Suprapubic skin (tissue), 4 donors: ENCODE measurements around the gene LANCL1. TPM values are rescaled to one million over a fixed set of nuclear protein-coding genes. Genes with fewer than 3 reads are reported as not detected.

ENCODE experiments used
- DNase-seq, 2 donors: peaks; one replicate each; pipeline ENCODE4 v3.0.0-alpha.2; 2019; ENCODE audit warnings: low spot score in 2 of 2
- H3K27ac ChIP-seq: fragments of 200-600 bp; sonication (generic); one replicate; pipeline ENCODE4 v1.5.1; 2019
- H3K27me3 ChIP-seq: fragments of 200-600 bp; sonication (generic); one replicate; pipeline ENCODE4 v1.5.1; 2019
- H3K36me3 ChIP-seq: fragments of 200-600 bp; sonication (generic); one replicate; pipeline ENCODE4 v1.5.1; 2019
- H3K4me1 ChIP-seq: fragments of 200-600 bp; sonication (generic); one replicate; pipeline ENCODE4 v1.5.1; 2019
- H3K4me3 ChIP-seq: fragments of 200-600 bp; sonication (generic); one replicate; pipeline ENCODE4 v1.5.1; 2019; ENCODE audit warnings: mild to moderate bottlenecking
- H3K9me3 ChIP-seq: fragments of 200-600 bp; sonication (generic); one replicate; pipeline ENCODE4 v1.5.1; 2019
- EP300 ChIP-seq: sonication (generic); formaldehyde crosslinking; IDR thresholded peaks from one replicate; pipeline ENCODE4 v1.6.1; 2017; ENCODE audit warnings: antibody characterized with exemption
- POLR2A ChIP-seq, 2 donors: fragments of 450-650 bp; IDR thresholded peaks; one replicate each; pipeline ENCODE4 v1.6.1; 2017; ENCODE audit warnings: antibody characterized with exemption in 2 of 2, mild to moderate bottlenecking in 2 of 2, moderate library complexity in 2 of 2
- POLR2AphosphoS5 ChIP-seq, 3 donors: sonication (generic); formaldehyde crosslinking; IDR thresholded peaks; one replicate each; pipeline ENCODE4 v1.6.1; 2017; ENCODE audit warnings: antibody characterized with exemption in 3 of 3
- WGBS: methylation state at CpG from one replicate; pipeline ENCODE4 v1.1.5; 2018; 5-methylcytosine and 5-hydroxymethylcytosine counted together
- total RNA-seq, 4 donors: library from RNA; depleted of rRNA; stranded (reverse); fragments of >200 nt; gene quantifications; one replicate each; pipeline ENCODE4 v1.1.0, GENCODE V29; 2016
- TF ChIP-seq, protein P1 (sequence below), 2 donors: fragments of 200-600 bp in 1 of 2; fragments of 450-650 bp in 1 of 2; sonication (generic) in 1 of 2; IDR thresholded peaks; one replicate each; pipeline ENCODE4 v1.5.1; 2016 to 2019; ENCODE audit warnings: antibody characterized with exemption in 2 of 2, mild to moderate bottlenecking in 1 of 2, moderate library complexity in 1 of 2

Gene LANCL1
- total RNA-seq, 4 donors from 2014 or later, result 40.3 to 61.8 (median 53.7) TPM

DNA sequence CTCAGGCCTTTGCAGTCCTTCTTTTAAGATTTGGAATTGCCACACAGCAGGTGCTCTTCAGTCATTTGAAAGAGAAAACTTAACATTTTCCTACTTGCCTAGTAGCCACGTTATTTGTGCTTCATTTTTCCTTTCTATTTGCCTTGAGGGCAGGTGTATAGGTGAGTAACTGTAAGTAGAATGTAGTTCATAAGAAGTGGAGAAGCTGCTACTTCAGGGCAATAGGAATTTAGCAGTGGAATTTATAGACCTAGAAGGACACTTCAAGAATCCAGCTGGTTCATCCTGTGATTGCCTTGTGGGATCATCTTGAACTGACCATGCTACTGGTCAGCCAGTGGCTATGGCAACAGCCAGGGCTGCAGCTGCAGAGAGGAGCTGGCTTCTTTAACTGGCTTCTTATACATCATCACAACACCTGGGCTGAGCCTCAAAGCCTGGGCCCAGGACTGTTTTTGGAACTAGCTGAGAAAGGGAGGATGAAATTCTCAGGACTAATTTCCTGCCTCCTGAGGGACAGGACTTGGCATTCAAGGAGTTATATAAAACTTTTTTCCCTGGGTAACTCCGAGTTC lies 5.1 kb upstream of the LANCL1 start:
- Histone ChIP-seq H3K36me3 (no peaks in the 10 kb centered on the region), H3K27ac (no peak overlapping the region), H3K4me1 (peaks cover 9% of the 10 kb centered on the region), H3K4me3 (no peak overlapping the region), H3K27me3 (no peaks in the 10 kb centered on the region), H3K9me3 (no peaks in the 10 kb centered on the region)
- 15% methylated on average over 2 of the region's 2 CpGs for WGBS
- TF ChIP-seq POLR2AphosphoS5 (IDR thresholded peaks at IDR 0.05) (no peak), EP300 (no peak), POLR2A (IDR thresholded peaks at IDR 0.05) (no peak)
- TF ChIP-seq, protein P1, sequence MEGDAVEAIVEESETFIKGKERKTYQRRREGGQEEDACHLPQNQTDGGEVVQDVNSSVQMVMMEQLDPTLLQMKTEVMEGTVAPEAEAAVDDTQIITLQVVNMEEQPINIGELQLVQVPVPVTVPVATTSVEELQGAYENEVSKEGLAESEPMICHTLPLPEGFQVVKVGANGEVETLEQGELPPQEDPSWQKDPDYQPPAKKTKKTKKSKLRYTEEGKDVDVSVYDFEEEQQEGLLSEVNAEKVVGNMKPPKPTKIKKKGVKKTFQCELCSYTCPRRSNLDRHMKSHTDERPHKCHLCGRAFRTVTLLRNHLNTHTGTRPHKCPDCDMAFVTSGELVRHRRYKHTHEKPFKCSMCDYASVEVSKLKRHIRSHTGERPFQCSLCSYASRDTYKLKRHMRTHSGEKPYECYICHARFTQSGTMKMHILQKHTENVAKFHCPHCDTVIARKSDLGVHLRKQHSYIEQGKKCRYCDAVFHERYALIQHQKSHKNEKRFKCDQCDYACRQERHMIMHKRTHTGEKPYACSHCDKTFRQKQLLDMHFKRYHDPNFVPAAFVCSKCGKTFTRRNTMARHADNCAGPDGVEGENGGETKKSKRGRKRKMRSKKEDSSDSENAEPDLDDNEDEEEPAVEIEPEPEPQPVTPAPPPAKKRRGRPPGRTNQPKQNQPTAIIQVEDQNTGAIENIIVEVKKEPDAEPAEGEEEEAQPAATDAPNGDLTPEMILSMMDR (IDR thresholded peaks at IDR 0.05), result no peak
- no peak for DNase-seq

- H3K4me3 ChIP-seq, result no peak overlapping the region
- TF ChIP-seq POLR2AphosphoS5 (IDR thresholded peaks at IDR 0.05) (no peak), POLR2A (IDR thresholded peaks at IDR 0.05) (no peak), EP300 (no peak)
- TF ChIP-seq, protein P1 (IDR thresholded peaks at IDR 0.05), result no peak
- H3K9me3 ChIP-seq, result no peaks in the 10 kb centered on the region
- no peak overlapping the region for H3K27ac ChIP-seq
- no peak for DNase-seq
- 80% methylated on average over 2 of the region's 2 CpGs for WGBS
- no peaks in the 10 kb centered on the region for H3K27me3 ChIP-seq
- peaks cover 12% of the 10 kb centered on the region for H3K4me1 ChIP-seq
- no peaks in the 10 kb centered on the region for H3K36me3 ChIP-seq
Observed at GRCh38 chr2:210480764-210481163, 4.2 kb upstream of the LANCL1 start.

DNA sequence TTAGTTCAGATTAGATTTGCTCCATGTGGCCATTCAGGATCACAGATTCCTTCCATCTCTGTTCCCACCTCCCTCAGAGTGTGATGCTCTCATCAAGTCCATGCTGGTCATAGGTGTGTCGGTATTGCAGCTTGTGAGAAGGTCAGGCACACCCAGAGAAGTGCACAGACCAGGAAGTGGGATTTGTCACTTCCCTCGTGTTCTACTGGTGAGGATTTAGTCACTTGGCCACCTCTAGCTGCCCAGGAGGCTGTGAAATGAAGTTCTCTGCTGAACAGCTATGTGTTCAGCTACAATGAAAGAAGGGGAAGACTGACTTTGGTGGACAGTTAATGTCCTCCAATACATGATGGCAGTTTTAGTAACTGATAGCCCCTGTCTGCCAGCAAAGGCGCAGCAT lies 3.5 kb upstream of the LANCL1 start:
- DNase-seq, result no peak
- Histone ChIP-seq H3K27ac (no peak overlapping the region), H3K9me3 (no peaks in the 10 kb centered on the region)

DNA sequence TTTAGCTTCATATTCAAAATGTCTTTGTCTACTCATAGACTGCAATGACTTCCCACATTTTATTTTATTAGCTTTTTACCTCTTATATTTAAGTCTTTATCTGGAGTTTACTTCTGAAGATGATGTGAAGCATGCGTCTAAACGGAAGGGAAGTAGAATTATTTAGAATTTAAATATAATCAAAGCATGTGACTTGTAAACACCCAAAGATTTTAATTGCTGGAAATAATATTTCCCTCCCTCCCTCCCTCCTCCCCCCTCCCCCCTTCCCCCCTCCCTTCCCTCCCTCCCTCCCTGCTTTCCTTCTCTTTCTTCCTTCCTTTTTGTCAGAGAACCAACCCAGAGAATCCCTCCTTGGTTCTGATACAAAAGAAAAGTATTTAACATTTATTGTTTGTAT lies 2.1 kb upstream of the LANCL1 start:
- H3K27ac ChIP-seq, result no peak overlapping the region
- no peaks in the 10 kb centered on the region for H3K9me3 ChIP-seq
- H3K4me1 ChIP-seq, result peaks cover 23% of the 10 kb centered on the region
- WGBS, result 95% methylated on average over 2 of the region's 2 CpGs
- no peak overlapping the region for H3K4me3 ChIP-seq
- no peak for DNase-seq
- no peaks in the 10 kb centered on the region for H3K36me3 ChIP-seq
- TF ChIP-seq POLR2A (IDR thresholded peaks at IDR 0.05), result no peak
- TF ChIP-seq, protein P1 (IDR thresholded peaks at IDR 0.05), result no peak
- no peak for TF ChIP-seq EP300
- no peak for TF ChIP-seq POLR2AphosphoS5 (IDR thresholded peaks at IDR 0.05)
- no peaks in the 10 kb centered on the region for H3K27me3 ChIP-seq

More for the DNA sequence above, 3.5 kb upstream of the LANCL1 start:
- no peak overlapping the region for H3K4me3 ChIP-seq
- H3K36me3 ChIP-seq, result no peaks in the 10 kb centered on the region
- TF ChIP-seq, protein P1 (IDR thresholded peaks at IDR 0.05), result no peak
- TF ChIP-seq EP300 (no peak), POLR2A (IDR thresholded peaks at IDR 0.05) (no peak), POLR2AphosphoS5 (IDR thresholded peaks at IDR 0.05) (no peak)
- H3K27me3 ChIP-seq, result no peaks in the 10 kb centered on the region
- 64% methylated on average over 3 of the region's 3 CpGs for WGBS
- peaks cover 18% of the 10 kb centered on the region for H3K4me1 ChIP-seq

DNA sequence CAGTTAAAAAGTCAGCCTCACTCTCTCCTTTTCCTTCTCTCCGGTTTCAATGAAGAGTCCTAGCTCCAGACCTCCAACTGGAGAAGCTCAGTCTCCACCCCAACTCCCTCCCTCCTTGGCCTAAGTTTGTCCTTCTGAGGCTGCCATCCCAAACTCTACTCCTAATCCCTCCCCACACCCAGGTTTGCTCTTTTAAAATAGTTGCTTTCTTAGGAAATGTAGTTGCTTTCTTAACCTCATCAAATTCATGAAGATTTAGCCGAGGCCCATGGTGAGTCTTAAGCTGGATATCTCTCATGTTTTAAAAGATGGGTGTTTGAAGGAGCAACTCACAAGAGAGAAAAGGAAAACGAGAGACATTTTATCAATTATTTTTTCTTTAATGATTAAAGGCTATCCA lies 937 bp upstream of the LANCL1 start:
- Histone ChIP-seq H3K9me3 (no peaks in the 10 kb centered on the region), H3K36me3 (no peaks in the 10 kb centered on the region), H3K4me3 (peak overlapping the region; percentile 71), H3K4me1 (peaks cover 23% of the 10 kb centered on the region), H3K27me3 (no peaks in the 10 kb centered on the region), H3K27ac (no peak overlapping the region)
- TF ChIP-seq, protein P1 (IDR thresholded peaks at IDR 0.05), result no peak
- no peak for TF ChIP-seq POLR2AphosphoS5 (IDR thresholded peaks at IDR 0.05)
- no peak for TF ChIP-seq EP300
- TF ChIP-seq POLR2A (IDR thresholded peaks at IDR 0.05), result no peak
- DNase-seq, result peak in 1 of 2 donors; percentile 66
- 57% methylated on average over 3 of the region's 3 CpGs for WGBS
